Activated T-helper 9 cell treated with anti-CD3 and anti-CD28 coated beads, Interleukin-2, amount 50 U/mL, for 16 hours (primary cell): ENCODE measurements around the gene C12orf43.

Experiments
- DNase-seq: peaks from one replicate; pipeline ENCODE4 v3.0.0-alpha.2; 2020; ENCODE audit warnings: low read depth

Gene C12orf43

GRCh38 chr12:121030576-121031212 lies 14.4 kb upstream of the C12orf43 start:
- DNase-seq = no peak

GRCh38 chr12:121026274-121027045 lies 10.2 kb upstream of the C12orf43 start:
- no peak for DNase-seq

GRCh38 chr12:121025442-121026226 lies 9.3 kb upstream of the C12orf43 start:
- DNase-seq = no peak

GRCh38 chr12:121023799-121024198 lies 7.5 kb upstream of the C12orf43 start:
- no peak for DNase-seq

- no peak for DNase-seq
Observed at GRCh38 chr12:121022713-121023112, 6.4 kb upstream of the C12orf43 start.

- DNase-seq = no peak
Observed at GRCh38 chr12:121021754-121022153, 5.5 kb upstream of the C12orf43 start.

GRCh38 chr12:121018860-121019617 lies 2.8 kb upstream of the C12orf43 start:
- DNase-seq = no peak

- DNase-seq = no peak
Observed at GRCh38 chr12:121017966-121018491, 1.7 kb upstream of the C12orf43 start.

GRCh38 chr12:121013715-121014114 lies 2.6 kb downstream of the C12orf43 start:
- no peak for DNase-seq

GRCh38 chr12:121011820-121012219 lies 4.5 kb downstream of the C12orf43 start:
- no peak for DNase-seq

GRCh38 chr12:121010860-121011259 lies 5.4 kb downstream of the C12orf43 start:
- no peak for DNase-seq

- DNase-seq = no peak
Observed at GRCh38 chr12:121009741-121010140, 6.5 kb downstream of the C12orf43 start.

GRCh38 chr12:121008347-121009098 lies 7.8 kb downstream of the C12orf43 start:
- DNase-seq = no peak

GRCh38 chr12:121005346-121005815 lies 10.9 kb downstream of the C12orf43 start:
- DNase-seq = no peak

- no peak for DNase-seq
Observed at GRCh38 chr12:121004253-121004815, 12.0 kb downstream of the C12orf43 start.

- no peak for DNase-seq
Observed at GRCh38 chr12:121003650-121004049, 12.6 kb downstream of the C12orf43 start.

GRCh38 chr12:121001841-121002483 lies 14.3 kb downstream of the C12orf43 start:
- DNase-seq = no peak

GRCh38 chr12:121001060-121001459 lies 15.2 kb downstream of the C12orf43 start:
- DNase-seq = no peak

GRCh38 chr12:121000530-121000929 lies 15.8 kb downstream of the C12orf43 start:
- no peak for DNase-seq
